Measurements from ENCODE around the gene UFL1.

DNA sequence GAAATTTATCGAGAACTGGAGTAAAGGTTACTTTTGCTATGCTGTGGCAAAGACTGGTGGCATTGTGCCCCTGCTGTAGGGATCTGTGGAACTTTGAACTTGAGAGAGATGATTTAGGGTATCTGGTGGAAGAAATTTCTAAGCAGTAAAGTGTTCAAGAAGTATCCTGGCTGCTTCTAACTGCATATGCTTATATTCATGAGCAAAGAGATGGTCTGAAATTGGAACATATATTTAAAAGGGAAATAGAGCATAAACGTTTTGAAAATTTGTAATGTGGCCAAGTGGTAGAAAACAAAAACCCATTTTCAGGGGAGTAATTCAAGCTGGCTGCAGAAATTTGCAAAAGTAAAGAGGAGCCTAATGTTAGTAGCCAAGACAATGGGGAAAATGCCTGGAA, 12.3 kb upstream of the UFL1 start:
- TF ChIP-seq CTCF (conservative IDR thresholded peaks at IDR 0.05; ENCODE audit: low read depth in 2 of 2) (no peak), EZH2 (IDR thresholded peaks at IDR 0.05; ENCODE audit: low read depth, unreplicated experiment) (no peak), POLR2AphosphoS5 (IDR thresholded peaks at IDR 0.05; ENCODE audit: low read depth) (no peak), CREB1 (CRISPR knock-in tag; IDR thresholded peaks at IDR 0.05; ENCODE audit: low read depth) (no peak), REST (IDR thresholded peaks at IDR 0.05; ENCODE audit: unreplicated experiment) (no peak), JUNB (IDR thresholded peaks at IDR 0.05; ENCODE audit: unreplicated experiment) (no peak), EZH2phosphoT487 (IDR thresholded peaks at IDR 0.05; ENCODE audit: unreplicated experiment) (no peak), ZNF331 (CRISPR knock-in tag; IDR thresholded peaks at IDR 0.05; ENCODE audit: low read depth) (no peak), ZNF114 (CRISPR knock-in tag; IDR thresholded peaks at IDR 0.05) (no peak), NANOG (IDR thresholded peaks at IDR 0.05; ENCODE audit: borderline replicate concordance) (no peak), STAT1 (IDR thresholded peaks at IDR 0.05; ENCODE audit: unreplicated experiment) (no peak), ETS1 (IDR thresholded peaks at IDR 0.05) (no peak), ZNF462 (CRISPR knock-in tag; IDR thresholded peaks at IDR 0.05) (no peak)

Measured in GM23338 (cell line).